GM19351 (cell line): Measurements from ENCODE around the gene C1QTNF5.

Experiments used
- ATAC-seq: cut with Tn5 transposase; IDR thresholded peaks from one replicate; pipeline ENCODE4 v1.9.1; 2021; ENCODE audit warnings: mild to moderate bottlenecking, moderate library complexity; ENCODE audit not compliant: unreplicated experiment

The C1QTNF5 gene

GRCh38 chr11:119318240-119319135 lies 22.2 kb downstream of the C1QTNF5 start:
- ATAC-seq = no peak

GRCh38 chr11:119317592-119318239 lies 23.0 kb downstream of the C1QTNF5 start:
- ATAC-seq = no peak

GRCh38 chr11:119316729-119317591 lies 23.7 kb downstream of the C1QTNF5 start, which contains the start of gene MCAM:
MCAM (minus strand) TSS chr11:119317130; CDS start chr11:119317101, 29 bp downstream.
- no peak for ATAC-seq

- ATAC-seq = no peak
Observed at GRCh38 chr11:119316016-119316728, 24.5 kb downstream of the C1QTNF5 start.

GRCh38 chr11:119315131-119316015 lies 25.3 kb downstream of the C1QTNF5 start:
- no peak for ATAC-seq

- no peak for ATAC-seq
Observed at GRCh38 chr11:119314726-119315125, 26.0 kb downstream of the C1QTNF5 start.

- no peak for ATAC-seq
Observed at GRCh38 chr11:119310682-119311052, 30.0 kb downstream of the C1QTNF5 start.

GRCh38 chr11:119309953-119310681 lies 30.6 kb downstream of the C1QTNF5 start:
- ATAC-seq = no peak

GRCh38 chr11:119309411-119309810 lies 31.3 kb downstream of the C1QTNF5 start:
- no peak for ATAC-seq

- ATAC-seq = no peak
Observed at GRCh38 chr11:119307974-119308373, 32.7 kb downstream of the C1QTNF5 start.

GRCh38 chr11:119307219-119307618 lies 33.5 kb downstream of the C1QTNF5 start:
- no peak for ATAC-seq

GRCh38 chr11:119306373-119306890 lies 34.3 kb downstream of the C1QTNF5 start:
- ATAC-seq = no peak

- ATAC-seq = no peak
Observed at GRCh38 chr11:119305556-119306372, 34.9 kb downstream of the C1QTNF5 start.

GRCh38 chr11:119303227-119303718 lies 37.4 kb downstream of the C1QTNF5 start:
- no peak for ATAC-seq

- no peak for ATAC-seq
Observed at GRCh38 chr11:119300198-119300964, 40.3 kb downstream of the C1QTNF5 start.

- ATAC-seq = no peak
Observed at GRCh38 chr11:119299416-119299815, 41.3 kb downstream of the C1QTNF5 start.

GRCh38 chr11:119298726-119299125 lies 42.0 kb downstream of the C1QTNF5 start:
- no peak for ATAC-seq
